Thoracic aorta (tissue), 2 donors: Measurements from ENCODE around the gene SLC5A11. TPM values are rescaled to one million over a fixed set of nuclear protein-coding genes. Genes with fewer than 3 reads are reported as not detected.

Experiments
- ATAC-seq: fragments of 150-250 bp; one replicate; pipeline ENCODE4 v1.8.0; 2017; ENCODE audit warnings: low read depth; ENCODE audit not compliant: insufficient number of reproducible peaks, low FRiP score
- DNase-seq: peaks from one replicate; pipeline ENCODE4 v3.0.0-alpha.2; 2020; ENCODE audit warnings: low spot score
- H3K27ac ChIP-seq, 2 donors: fragments of 200-600 bp; sonication (generic); 1 replicate in 1 of 2; 2 replicates in 1 of 2; pipeline ENCODE4 v1.5.1; 2016; ENCODE audit warnings: mild to moderate bottlenecking in 2 of 2, moderate library complexity in 2 of 2
- H3K27me3 ChIP-seq: fragments of 200-600 bp; sonication (generic); replicated peaks from 2 replicates; pipeline ENCODE4 v1.6.0; 2016; ENCODE audit warnings: mild to moderate bottlenecking; ENCODE audit not compliant: insufficient read depth
- H3K36me3 ChIP-seq: fragments of 200-600 bp; sonication (generic); one replicate; pipeline ENCODE4 v1.5.1; 2016
- H3K4me1 ChIP-seq, 2 donors: fragments of 200-600 bp; sonication (generic); 1 replicate in 1 of 2; 2 replicates in 1 of 2; pipeline versions ENCODE4 v1.5.1 to v1.6.0; 2016; ENCODE audit warnings: low read depth in 2 of 2, mild to moderate bottlenecking in 1 of 2; ENCODE audit not compliant: control insufficient read depth in 1 of 2
- H3K4me3 ChIP-seq: fragments of 200-600 bp; sonication (generic); 2 replicates; pipeline ENCODE4 v1.5.1; 2016; ENCODE audit warnings: mild to moderate bottlenecking
- H3K9me3 ChIP-seq: fragments of 200-600 bp; sonication (generic); 2 replicates; pipeline ENCODE4 v1.5.1; 2016
- total RNA-seq, 2 donors: library from RNA; depleted of rRNA; stranded (reverse); fragments of >200 nt; gene quantifications; one replicate each; pipeline versions ENCODE4 v1.1.0 to v1.2.3, GENCODE V29; 2016
- TF ChIP-seq, protein P1 (sequence below): fragments of 200-600 bp; sonication (generic); IDR thresholded peaks from one replicate; pipeline ENCODE4 v1.5.1; 2019; ENCODE audit warnings: antibody characterized with exemption

SLC5A11 gene
- total RNA-seq, 2 donors from 2014 or later, result 17.7 TPM; not detected in 1

- no peak for DNase-seq
- no peaks in the 10 kb centered on the region for H3K9me3 ChIP-seq
- no peak overlapping the region for H3K4me3 ChIP-seq
- TF ChIP-seq, protein P1, sequence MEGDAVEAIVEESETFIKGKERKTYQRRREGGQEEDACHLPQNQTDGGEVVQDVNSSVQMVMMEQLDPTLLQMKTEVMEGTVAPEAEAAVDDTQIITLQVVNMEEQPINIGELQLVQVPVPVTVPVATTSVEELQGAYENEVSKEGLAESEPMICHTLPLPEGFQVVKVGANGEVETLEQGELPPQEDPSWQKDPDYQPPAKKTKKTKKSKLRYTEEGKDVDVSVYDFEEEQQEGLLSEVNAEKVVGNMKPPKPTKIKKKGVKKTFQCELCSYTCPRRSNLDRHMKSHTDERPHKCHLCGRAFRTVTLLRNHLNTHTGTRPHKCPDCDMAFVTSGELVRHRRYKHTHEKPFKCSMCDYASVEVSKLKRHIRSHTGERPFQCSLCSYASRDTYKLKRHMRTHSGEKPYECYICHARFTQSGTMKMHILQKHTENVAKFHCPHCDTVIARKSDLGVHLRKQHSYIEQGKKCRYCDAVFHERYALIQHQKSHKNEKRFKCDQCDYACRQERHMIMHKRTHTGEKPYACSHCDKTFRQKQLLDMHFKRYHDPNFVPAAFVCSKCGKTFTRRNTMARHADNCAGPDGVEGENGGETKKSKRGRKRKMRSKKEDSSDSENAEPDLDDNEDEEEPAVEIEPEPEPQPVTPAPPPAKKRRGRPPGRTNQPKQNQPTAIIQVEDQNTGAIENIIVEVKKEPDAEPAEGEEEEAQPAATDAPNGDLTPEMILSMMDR, result no peak
- peaks cover 49% of the 10 kb centered on the region for H3K36me3 ChIP-seq
- no peak for ATAC-seq
- no peaks in the 10 kb centered on the region for H3K27me3 ChIP-seq
- H3K4me1 ChIP-seq, result no peaks in the 10 kb centered on the region
- no peak overlapping the region for H3K27ac ChIP-seq
Observed at GRCh38 chr16:24954137-24954536, 108.4 kb downstream of the SLC5A11 start.

DNA sequence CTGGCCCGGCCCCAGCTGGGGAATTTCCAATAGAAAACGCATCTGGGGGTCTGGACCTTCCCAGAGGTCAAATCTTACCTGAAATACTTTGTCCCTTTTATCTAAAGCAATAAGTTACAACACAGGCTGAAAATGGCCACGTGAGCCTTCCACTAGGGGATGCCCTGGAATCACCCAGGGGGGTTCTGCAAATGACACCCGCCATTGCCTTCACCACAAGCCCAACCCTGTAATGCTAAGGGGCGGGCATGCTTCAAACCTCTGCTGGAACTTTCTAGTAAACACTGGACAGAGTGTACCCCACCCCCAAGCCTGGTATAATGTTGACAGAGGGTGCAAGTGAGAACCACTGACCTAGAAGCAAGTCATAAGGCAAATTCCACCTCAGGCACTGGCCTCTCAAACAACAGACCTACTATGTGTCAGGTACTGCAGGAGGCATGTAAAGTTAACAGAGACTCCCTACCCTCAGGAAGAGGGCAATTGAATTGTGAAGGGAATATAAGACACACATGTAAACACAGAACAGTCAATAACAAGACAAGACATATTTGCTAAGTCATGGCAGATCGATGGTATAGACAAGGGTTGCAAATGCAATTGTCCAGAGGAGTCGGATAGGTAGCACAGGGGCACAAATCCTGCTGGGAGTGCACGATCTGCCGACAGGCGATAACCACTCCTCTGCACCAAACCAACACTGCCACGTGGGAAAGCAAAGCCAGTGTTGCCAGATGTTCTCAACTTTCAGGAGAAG, 110.4 kb downstream of the SLC5A11 start:
- Histone ChIP-seq H3K27ac (no peak overlapping the region), H3K27me3 (no peaks in the 10 kb centered on the region), H3K36me3 (peaks cover 55% of the 10 kb centered on the region), H3K9me3 (no peaks in the 10 kb centered on the region), H3K4me1 (no peaks in the 10 kb centered on the region), H3K4me3 (no peak overlapping the region)
- TF ChIP-seq, protein P1, result no peak
- DNase-seq (no peak), ATAC-seq (no peak)

DNA sequence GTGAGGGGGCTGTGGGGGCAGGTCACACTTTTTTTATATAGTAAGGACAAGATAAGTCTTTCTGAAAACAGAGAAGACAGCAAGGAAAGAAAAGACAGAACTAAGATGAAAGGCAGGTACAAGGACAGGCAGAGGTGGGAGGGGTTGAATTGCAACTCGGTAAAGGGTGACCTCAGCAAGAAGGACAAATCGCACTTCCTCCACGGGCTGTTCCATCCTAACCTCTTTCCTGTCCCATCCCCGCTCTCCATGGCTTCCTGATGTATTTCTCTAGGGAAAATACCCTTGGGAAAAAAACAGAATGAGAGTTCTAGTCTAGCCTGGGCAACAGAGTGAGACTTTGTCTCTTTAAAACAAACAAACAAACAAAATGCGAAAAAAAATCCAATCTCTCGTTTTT, 112.1 kb downstream of the SLC5A11 start:
- no peak for ATAC-seq
- Histone ChIP-seq H3K27ac (no peak overlapping the region), H3K27me3 (no peaks in the 10 kb centered on the region), H3K9me3 (peaks cover 1% of the 10 kb centered on the region), H3K4me1 (no peaks in the 10 kb centered on the region), H3K36me3 (peaks cover 54% of the 10 kb centered on the region), H3K4me3 (no peak overlapping the region)
- TF ChIP-seq, protein P1, result no peak
- DNase-seq, result no peak

Other genes starting within 250 kb of the SLC5A11 start
- gene TNRC6A, start 116.3 kb upstream of the SLC5A11 start, total RNA-seq, result 10 to 100 TPM; 45.6 to 85.4 TPM
- 10 to 100 TPM; 39.0 to 83.2 TPM for gene ARHGAP17, start 169.4 kb downstream of the SLC5A11 start, total RNA-seq